A673 (cell line): ENCODE results near the gene INPP4B. TPM values are rescaled to one million over a fixed set of nuclear protein-coding genes. Genes with fewer than 3 reads are reported as not detected.
"Not testable (repeated sequence)": the region's sequence is repeated elsewhere in the genome, so short reads cannot be mapped to it uniquely, and the experiment has no call there.

Experiments
- BruUV-seq: library from RNA; stranded (reverse); fragments of 400-500 nt; replicated peaks from 2 replicates; lab custom pipeline; 2021; lab: Mats Ljungman, UMichigan
- CTCF ChIA-PET: fragments of 300-600 bp; sonication (Branson Sonifier 250); formaldehyde crosslinking; loops from one replicate; lab custom pipeline; 2022; ENCODE audit warnings: antibody characterized with exemption; lab: Charles Lee
- POLR2A ChIA-PET: fragments of 300-600 bp; sonication (Branson Sonifier 250); formaldehyde crosslinking; loops from one replicate; lab custom pipeline; 2022; ENCODE audit warnings: antibody characterized with exemption; ENCODE audit not compliant: low non-redundant PET; lab: Charles Lee
- DNase-seq: peaks from one replicate; pipeline ENCODE4 v3.0.0-alpha.2; 2015; ENCODE audit warnings: low spot score
- H3K27ac ChIP-seq: fragments of 200-600 bp; sonication (generic); 2 replicates; pipeline ENCODE4 v1.5.1; 2016; ENCODE audit warnings: mixed run types, low read depth, mild to moderate bottlenecking, mixed read lengths, antibody characterized with exemption, low read length; ENCODE audit not compliant: poor library complexity, severe bottlenecking
- H3K27me3 ChIP-seq: fragments of 200-600 bp; sonication (generic); replicated peaks from 2 replicates; pipeline ENCODE4 v1.6.1; 2017; ENCODE audit warnings: mixed run types, low read depth, mild to moderate bottlenecking, mixed read lengths, antibody characterized with exemption, low read length; ENCODE audit not compliant: insufficient read depth, poor library complexity
- H3K36me3 ChIP-seq: fragments of 200-600 bp; sonication (generic); 2 replicates; pipeline ENCODE4 v1.6.1; 2016; ENCODE audit warnings: mixed run types, mild to moderate bottlenecking, mixed read lengths, antibody characterized with exemption, low read length; ENCODE audit not compliant: insufficient read depth, poor library complexity, severe bottlenecking
- H3K4me1 ChIP-seq: fragments of 200-600 bp; sonication (generic); 2 replicates; pipeline ENCODE4 v1.6.1; 2017; ENCODE audit warnings: mixed run types, mild to moderate bottlenecking, mixed read lengths, antibody characterized with exemption, low read length; ENCODE audit not compliant: insufficient read depth, poor library complexity, severe bottlenecking
- H3K4me3 ChIP-seq: fragments of 200-600 bp; sonication (generic); 2 replicates; pipeline ENCODE4 v1.5.1; 2016; ENCODE audit warnings: low read depth, mixed run types, mild to moderate bottlenecking, mixed read lengths, low read length; ENCODE audit not compliant: poor library complexity, severe bottlenecking
- H3K9me3 ChIP-seq: fragments of 200-600 bp; sonication (generic); 2 replicates; pipeline ENCODE4 v1.6.1; 2016; ENCODE audit warnings: mixed run types, low read depth, mild to moderate bottlenecking, mixed read lengths, antibody characterized with exemption, low read length; ENCODE audit not compliant: poor library complexity, severe bottlenecking
- EZH2 ChIP-seq: fragments of 200-600 bp; sonication (generic); IDR thresholded peaks from 2 replicates; pipeline ENCODE4 v1.6.1; 2017; ENCODE audit warnings: borderline replicate concordance, low read depth, mild to moderate bottlenecking, mixed read lengths, antibody characterized with exemption, low read length; ENCODE audit not compliant: poor library complexity, severe bottlenecking
- intact Hi-C: fragments of 100-400 bp; cut with micrococcal nuclease; formaldehyde crosslinking; loops from one replicate; pipeline ENCODE4 v1.10.0; 2022; ENCODE audit not compliant: unreplicated experiment
- total RNA-seq: library from RNA; stranded (reverse); gene quantifications from 2 replicates; pipeline ENCODE4 v1.2.3, GENCODE V29; 2021
- TF ChIP-seq, protein P1 (sequence below): fragments of 300-800, 200-600 bp; sonication (generic); conservative IDR thresholded peaks from 2 replicates; pipeline ENCODE4 v1.5.1; 2017; ENCODE audit warnings: low read depth, mild to moderate bottlenecking, antibody characterized with exemption, low read length, moderate library complexity, mixed read lengths

INPP4B gene
- total RNA-seq, 1 experiment from 2014 or later, result 13.1 TPM

GRCh38 chr4:142809559-142809958 is 36.5 kb downstream of the INPP4B start:
- no TSS peak for BruUV-seq

DNA sequence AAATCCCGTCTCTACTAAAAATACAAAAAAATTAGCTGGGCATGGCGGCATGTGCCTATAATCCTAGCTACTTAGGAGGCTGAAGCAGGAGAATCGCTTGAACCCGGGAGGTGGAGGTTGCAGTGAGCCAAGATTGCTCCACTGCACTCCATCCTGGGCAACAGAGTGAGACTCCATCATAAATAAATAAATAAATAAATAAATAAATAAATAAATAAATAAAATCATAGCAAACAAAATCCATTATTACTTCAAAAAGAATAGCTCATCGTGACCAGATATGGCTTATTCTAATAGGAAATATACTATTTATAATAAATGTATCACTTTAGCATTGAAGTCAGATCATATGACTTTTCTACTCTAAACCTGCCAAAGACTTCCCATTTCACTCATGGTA is 42.2 kb downstream of the INPP4B start:
- POLR2A ChIA-PET, BruUV-seq, H3K9me3 ChIP-seq, H3K27me3 ChIP-seq, CTCF ChIA-PET, DNase-seq, H3K27ac ChIP-seq, H3K4me1 ChIP-seq, intact Hi-C loops, H3K4me3 ChIP-seq, H3K36me3 ChIP-seq: not testable (repeated sequence)

More at GRCh38 chr4:142809559-142809958, 36.5 kb downstream of the INPP4B start:
- CTCF ChIA-PET, result no interaction called here
- Histone ChIP-seq H3K9me3 (no peaks in the 10 kb centered on the region), H3K27me3 (no peaks in the 10 kb centered on the region), H3K27ac (no peak overlapping the region), H3K36me3 (no peaks in the 10 kb centered on the region), H3K4me1 (no peaks in the 10 kb centered on the region), H3K4me3 (no peak overlapping the region)
- intact Hi-C loops, result no loop called here
- POLR2A ChIA-PET, result no interaction called here
- no peak for DNase-seq
- TF ChIP-seq, protein P1, sequence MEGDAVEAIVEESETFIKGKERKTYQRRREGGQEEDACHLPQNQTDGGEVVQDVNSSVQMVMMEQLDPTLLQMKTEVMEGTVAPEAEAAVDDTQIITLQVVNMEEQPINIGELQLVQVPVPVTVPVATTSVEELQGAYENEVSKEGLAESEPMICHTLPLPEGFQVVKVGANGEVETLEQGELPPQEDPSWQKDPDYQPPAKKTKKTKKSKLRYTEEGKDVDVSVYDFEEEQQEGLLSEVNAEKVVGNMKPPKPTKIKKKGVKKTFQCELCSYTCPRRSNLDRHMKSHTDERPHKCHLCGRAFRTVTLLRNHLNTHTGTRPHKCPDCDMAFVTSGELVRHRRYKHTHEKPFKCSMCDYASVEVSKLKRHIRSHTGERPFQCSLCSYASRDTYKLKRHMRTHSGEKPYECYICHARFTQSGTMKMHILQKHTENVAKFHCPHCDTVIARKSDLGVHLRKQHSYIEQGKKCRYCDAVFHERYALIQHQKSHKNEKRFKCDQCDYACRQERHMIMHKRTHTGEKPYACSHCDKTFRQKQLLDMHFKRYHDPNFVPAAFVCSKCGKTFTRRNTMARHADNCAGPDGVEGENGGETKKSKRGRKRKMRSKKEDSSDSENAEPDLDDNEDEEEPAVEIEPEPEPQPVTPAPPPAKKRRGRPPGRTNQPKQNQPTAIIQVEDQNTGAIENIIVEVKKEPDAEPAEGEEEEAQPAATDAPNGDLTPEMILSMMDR, result no peak
- no peak for TF ChIP-seq EZH2

DNA sequence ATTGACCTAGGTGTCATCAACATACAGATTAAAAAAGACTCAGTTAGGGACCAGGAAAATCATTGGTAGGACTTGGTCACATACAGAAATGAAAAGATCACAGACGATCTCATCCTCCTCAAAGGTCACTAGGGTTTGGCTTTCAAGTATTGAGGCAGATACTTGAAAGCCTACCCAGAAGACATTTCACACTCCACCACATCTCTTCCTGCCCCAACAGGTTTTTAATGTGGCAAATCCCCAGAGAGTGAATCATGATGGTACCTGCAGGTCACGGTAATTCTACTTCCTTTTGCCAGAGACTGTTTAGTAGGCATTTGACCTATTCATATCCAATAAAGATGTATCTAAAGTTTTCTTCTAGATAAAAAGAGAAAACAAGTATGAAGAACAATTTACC is 44.1 kb downstream of the INPP4B start:
- TF ChIP-seq, protein P1, result no peak
- TF ChIP-seq EZH2, result no peak
- no peak for DNase-seq
- CTCF ChIA-PET, result no interaction called here
- Histone ChIP-seq H3K27ac (no peak overlapping the region), H3K36me3 (no peaks in the 10 kb centered on the region), H3K27me3 (no peaks in the 10 kb centered on the region), H3K4me1 (no peaks in the 10 kb centered on the region), H3K9me3 (no peaks in the 10 kb centered on the region), H3K4me3 (no peak overlapping the region)
- intact Hi-C loops, result no loop called here
- POLR2A ChIA-PET, result no interaction called here
- BruUV-seq, result no TSS peak

GRCh38 chr4:142781114-142781513 is 65.0 kb downstream of the INPP4B start:
- Histone ChIP-seq H3K9me3 (no peaks in the 10 kb centered on the region), H3K27ac (no peak overlapping the region), H3K27me3 (no peaks in the 10 kb centered on the region), H3K36me3 (no peaks in the 10 kb centered on the region), H3K4me3 (no peak overlapping the region), H3K4me1 (no peaks in the 10 kb centered on the region)
- BruUV-seq, result no TSS peak
- TF ChIP-seq, protein P1, result no peak
- TF ChIP-seq EZH2, result no peak
- no peak for DNase-seq
- intact Hi-C loops, result no loop called here
- ChIA-PET POLR2A (no interaction called here), CTCF (no interaction called here)
